ENCODE measurements around the gene IGSF5. TPM values are rescaled to one million over a fixed set of nuclear protein-coding genes. Genes with fewer than 3 reads are reported as not detected.

The IGSF5 gene
- total RNA-seq, 3 donors from 2014 or later (not counting 1 experiment from before 2014, with no cell fraction given), result not detected

DNA sequence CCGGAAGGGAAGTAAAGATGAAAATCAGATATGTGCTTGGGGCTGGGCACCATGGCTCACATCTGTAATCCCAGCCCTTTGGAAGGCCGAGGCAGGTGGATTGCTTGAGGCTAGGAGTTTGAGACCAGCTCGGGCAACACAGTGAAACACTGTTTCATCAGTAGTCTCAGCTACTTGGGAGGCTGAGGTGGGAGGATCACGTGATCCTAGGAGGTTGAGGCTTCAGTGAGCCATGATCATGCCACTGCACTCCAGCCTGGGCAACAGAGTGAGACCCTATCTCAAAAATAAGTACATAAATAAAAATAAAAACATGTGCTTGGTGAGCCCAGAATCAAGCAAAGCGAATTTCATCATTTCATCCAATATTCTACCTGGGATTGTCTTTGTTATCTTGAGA is 98.9 kb downstream of the IGSF5 start:
- no peak overlapping the region for H3K27ac Mint-ChIP-seq
- H3K27me3 ChIP-seq (ENCODE audit: control insufficient read depth, insufficient read depth, low read length), result no peaks in the 10 kb centered on the region
- peaks cover 0 to 2% of the 10 kb centered on the region in 2 donors for H3K9me3 Mint-ChIP-seq
- no peaks in the 10 kb centered on the region for H3K4me1 ChIP-seq (ENCODE audit: control insufficient read depth, insufficient read depth, low read length)
- intact Hi-C loops (cut with micrococcal nuclease), result no loop called here
- 78% methylated on average over 4 of the region's 5 CpGs for WGBS (ENCODE audit: insufficient coverage)
- DNase-seq (no peak), ATAC-seq (no peak)
- no peak overlapping the region for H3K4me3 Mint-ChIP-seq
- H3K27ac ChIP-seq (ENCODE audit: low read length), result no peak overlapping the region
- H3K27me3 Mint-ChIP-seq (ENCODE audit: low read depth in 2 of 2), result peaks cover 0 to 7% of the 10 kb centered on the region in 2 donors
- H3K9me3 ChIP-seq (ENCODE audit: control insufficient read depth, insufficient read depth, low read length), result no peaks in the 10 kb centered on the region
- H3K4me3 ChIP-seq (ENCODE audit: low read length), result no peak overlapping the region
- H3K36me3 Mint-ChIP-seq, result no peaks in the 10 kb centered on the region
- TF ChIP-seq, protein P1, sequence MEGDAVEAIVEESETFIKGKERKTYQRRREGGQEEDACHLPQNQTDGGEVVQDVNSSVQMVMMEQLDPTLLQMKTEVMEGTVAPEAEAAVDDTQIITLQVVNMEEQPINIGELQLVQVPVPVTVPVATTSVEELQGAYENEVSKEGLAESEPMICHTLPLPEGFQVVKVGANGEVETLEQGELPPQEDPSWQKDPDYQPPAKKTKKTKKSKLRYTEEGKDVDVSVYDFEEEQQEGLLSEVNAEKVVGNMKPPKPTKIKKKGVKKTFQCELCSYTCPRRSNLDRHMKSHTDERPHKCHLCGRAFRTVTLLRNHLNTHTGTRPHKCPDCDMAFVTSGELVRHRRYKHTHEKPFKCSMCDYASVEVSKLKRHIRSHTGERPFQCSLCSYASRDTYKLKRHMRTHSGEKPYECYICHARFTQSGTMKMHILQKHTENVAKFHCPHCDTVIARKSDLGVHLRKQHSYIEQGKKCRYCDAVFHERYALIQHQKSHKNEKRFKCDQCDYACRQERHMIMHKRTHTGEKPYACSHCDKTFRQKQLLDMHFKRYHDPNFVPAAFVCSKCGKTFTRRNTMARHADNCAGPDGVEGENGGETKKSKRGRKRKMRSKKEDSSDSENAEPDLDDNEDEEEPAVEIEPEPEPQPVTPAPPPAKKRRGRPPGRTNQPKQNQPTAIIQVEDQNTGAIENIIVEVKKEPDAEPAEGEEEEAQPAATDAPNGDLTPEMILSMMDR (IDR thresholded peaks at IDR 0.05), result no peak
- H3K36me3 ChIP-seq (ENCODE audit: control insufficient read depth, insufficient read depth, low read length), result no peaks in the 10 kb centered on the region
- H3K4me1 Mint-ChIP-seq, result no peaks in the 10 kb centered on the region

DNA sequence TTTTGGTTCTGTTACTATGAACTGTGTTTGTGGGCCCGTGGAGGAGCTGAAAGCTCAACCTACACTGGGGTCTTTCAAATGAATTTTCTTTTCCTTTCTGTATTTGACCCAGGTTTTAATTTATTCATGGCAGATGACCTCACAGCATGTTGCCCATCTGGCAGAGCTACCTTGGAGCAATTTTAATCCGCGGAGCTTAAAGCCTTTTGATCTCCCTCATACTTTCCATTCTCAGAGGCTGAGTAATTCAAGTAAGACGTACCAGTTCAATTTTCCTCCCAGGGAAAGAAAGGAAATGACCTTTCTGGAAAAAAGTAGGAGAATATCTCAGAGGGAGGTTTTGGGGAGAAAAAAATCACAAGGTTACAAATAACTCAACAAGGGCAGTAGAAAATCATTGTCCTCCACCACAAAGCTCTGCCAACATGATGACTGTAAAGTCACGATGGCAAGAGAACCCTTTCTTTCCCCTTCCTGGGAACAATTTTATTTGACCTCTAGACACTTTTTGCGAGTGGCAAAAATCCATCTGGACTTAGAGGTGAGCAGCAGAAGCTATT is 100.7 kb downstream of the IGSF5 start:
- peaks cover 0 to 7% of the 10 kb centered on the region in 2 donors for H3K27me3 Mint-ChIP-seq (ENCODE audit: low read depth in 2 of 2)
- no peak overlapping the region for H3K27ac Mint-ChIP-seq
- no peak overlapping the region for H3K27ac ChIP-seq (ENCODE audit: low read length)
- H3K27me3 ChIP-seq (ENCODE audit: control insufficient read depth, insufficient read depth, low read length), result no peaks in the 10 kb centered on the region
- no peaks in the 10 kb centered on the region for H3K9me3 ChIP-seq (ENCODE audit: control insufficient read depth, insufficient read depth, low read length)
- no peak overlapping the region for H3K4me3 ChIP-seq (ENCODE audit: low read length)
- TF ChIP-seq, protein P1 (IDR thresholded peaks at IDR 0.05), result no peak
- no peak overlapping the region for H3K4me3 Mint-ChIP-seq
- H3K36me3 Mint-ChIP-seq, result no peaks in the 10 kb centered on the region
- peaks cover 0 to 2% of the 10 kb centered on the region in 2 donors for H3K9me3 Mint-ChIP-seq
- no peak for ATAC-seq
- H3K36me3 ChIP-seq (ENCODE audit: control insufficient read depth, insufficient read depth, low read length), result no peaks in the 10 kb centered on the region
- H3K4me1 Mint-ChIP-seq, result no peaks in the 10 kb centered on the region
- 95% methylated on average over 6 of the region's 6 CpGs for WGBS (ENCODE audit: insufficient coverage)
- intact Hi-C loops (cut with micrococcal nuclease), result no loop called here
- H3K4me1 ChIP-seq (ENCODE audit: control insufficient read depth, insufficient read depth, low read length), result no peaks in the 10 kb centered on the region
- DNase-seq, result no peak

DNA sequence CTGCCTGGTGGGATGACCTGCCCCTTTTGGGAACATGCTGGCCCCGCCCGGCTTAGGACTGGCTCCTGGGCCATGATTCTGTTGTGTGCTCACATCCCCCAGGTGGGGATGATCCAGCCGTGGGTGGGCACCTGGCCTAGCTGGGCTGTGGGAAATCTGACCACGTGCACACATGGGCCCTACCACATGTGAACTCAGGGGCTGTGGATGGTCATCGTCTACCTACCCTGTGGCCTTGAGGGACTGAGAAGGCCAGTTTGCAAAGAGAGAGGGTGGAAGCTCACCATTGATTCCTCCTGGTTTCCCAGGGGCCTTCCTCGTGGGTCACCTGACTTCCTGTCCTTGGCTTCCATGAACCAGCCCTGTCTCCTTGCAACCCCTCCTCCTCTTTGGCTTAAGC is 102.9 kb downstream of the IGSF5 start:
- DNase-seq, result no peak
- TF ChIP-seq, protein P1 (IDR thresholded peaks at IDR 0.05), result no peak
- 82% methylated on average over 6 of the region's 6 CpGs for WGBS (ENCODE audit: insufficient coverage)
- H3K36me3 ChIP-seq (ENCODE audit: control insufficient read depth, insufficient read depth, low read length), result no peaks in the 10 kb centered on the region
- H3K4me3 ChIP-seq (ENCODE audit: low read length), result no peak overlapping the region
- no peak overlapping the region for H3K27ac Mint-ChIP-seq
- no peaks in the 10 kb centered on the region for H3K9me3 ChIP-seq (ENCODE audit: control insufficient read depth, insufficient read depth, low read length)
- H3K4me1 ChIP-seq (ENCODE audit: control insufficient read depth, insufficient read depth, low read length), result no peaks in the 10 kb centered on the region
- intact Hi-C loops (cut with micrococcal nuclease), result no loop called here
- no peak for ATAC-seq
- H3K9me3 Mint-ChIP-seq, result peaks cover 0 to 2% of the 10 kb centered on the region in 2 donors
- H3K4me1 Mint-ChIP-seq, result no peaks in the 10 kb centered on the region
- no peak overlapping the region for H3K4me3 Mint-ChIP-seq
- no peaks in the 10 kb centered on the region for H3K27me3 ChIP-seq (ENCODE audit: control insufficient read depth, insufficient read depth, low read length)
- no peaks in the 10 kb centered on the region for H3K36me3 Mint-ChIP-seq
- H3K27ac ChIP-seq (ENCODE audit: low read length), result no peak overlapping the region
- H3K27me3 Mint-ChIP-seq (ENCODE audit: low read depth in 2 of 2), result peaks cover 0 to 6% of the 10 kb centered on the region in 2 donors

Measured in natural killer cell (primary cell).